GM19240 (cell line): ENCODE results near the gene GDA.
A peak's percentile ranks its signal among the peaks of the same experiment; 100 is the strongest.
"Not testable (repeated sequence)": the region's sequence is repeated elsewhere in the genome, so short reads cannot be mapped to it uniquely, and the experiment has no call there.

Experiments used
- DNase-seq: peaks from one replicate; pipeline ENCODE4 v3.0.0; 2011; ENCODE audit warnings: low spot score; ENCODE audit not compliant: insufficient read length

Gene GDA

DNA sequence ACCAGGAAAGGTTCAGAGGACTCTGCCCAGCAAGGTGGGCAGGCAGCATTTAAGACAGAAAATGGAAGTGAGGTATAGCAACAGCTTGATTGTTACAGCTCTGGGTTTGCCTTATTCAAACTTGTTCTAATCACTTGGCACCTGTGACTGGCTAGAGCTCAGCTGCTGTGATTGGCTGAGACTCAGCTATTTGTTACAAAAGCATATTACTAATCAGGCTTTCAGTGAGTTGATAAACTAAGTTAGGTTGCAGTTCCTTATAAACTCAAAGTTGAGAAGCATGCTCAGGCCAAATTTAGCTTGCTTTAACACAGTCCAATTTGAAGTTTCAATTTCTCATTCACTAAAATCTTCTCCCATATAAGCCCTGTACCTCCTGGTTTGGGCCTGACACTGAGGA lies 56.3 kb downstream of the GDA start:
- no peak for DNase-seq

DNA sequence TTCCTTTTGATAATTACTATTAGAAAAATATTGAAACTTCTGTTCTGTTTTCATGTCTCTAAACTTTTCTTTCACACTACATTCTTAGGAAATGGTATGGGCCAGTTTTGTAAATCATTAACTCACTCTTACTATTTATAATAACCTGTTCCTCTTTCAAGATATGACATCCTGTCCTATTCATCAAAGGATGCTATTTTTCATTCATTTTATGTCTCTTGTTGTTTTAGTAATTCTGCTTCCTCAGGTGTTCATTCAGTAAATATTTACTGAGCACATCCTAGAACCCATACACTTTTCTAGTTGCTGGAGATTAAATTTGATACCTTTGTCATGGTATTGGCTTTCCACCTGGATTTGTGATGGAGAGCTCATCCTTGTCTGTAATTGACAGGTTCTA lies 58.0 kb downstream of the GDA start:
- DNase-seq: no peak

DNA sequence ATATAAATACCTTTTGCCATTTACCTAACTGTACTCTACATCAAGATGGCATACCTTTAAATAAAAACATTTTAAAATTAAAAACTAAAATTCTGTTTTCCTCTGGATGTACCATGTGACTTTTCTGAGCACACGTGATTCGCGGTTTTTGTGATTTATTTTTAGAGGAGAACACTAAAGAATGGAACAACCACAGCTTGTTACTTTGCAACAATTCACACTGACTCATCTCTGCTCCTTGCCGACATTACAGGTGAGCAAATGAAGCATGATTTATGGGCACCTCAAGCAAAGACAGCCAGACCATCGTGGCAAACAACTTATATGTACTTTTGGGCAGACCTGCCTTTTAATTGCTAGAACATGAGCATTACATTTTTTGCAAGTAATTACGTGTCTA lies 61.3 kb downstream of the GDA start:
- DNase-seq: no peak

DNA sequence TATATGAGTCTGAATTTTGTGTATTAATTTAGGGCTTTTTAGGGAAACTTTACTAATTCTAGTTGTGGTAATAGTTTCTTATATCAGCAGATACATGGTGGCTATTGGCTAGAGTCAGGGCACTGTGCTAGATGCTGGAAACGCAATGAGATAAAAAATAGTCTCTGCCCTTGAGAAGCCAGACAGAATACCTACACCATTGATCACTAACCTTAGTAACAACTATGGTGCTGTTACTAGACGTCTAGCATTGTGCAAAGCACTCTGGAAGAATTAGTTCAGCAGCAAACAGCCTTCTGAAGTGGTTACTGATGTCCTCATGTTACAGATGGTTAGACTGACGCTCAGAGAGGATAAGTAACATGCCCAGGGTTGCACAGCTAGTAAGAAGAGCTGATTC lies 61.8 kb downstream of the GDA start:
- no peak for DNase-seq

DNA sequence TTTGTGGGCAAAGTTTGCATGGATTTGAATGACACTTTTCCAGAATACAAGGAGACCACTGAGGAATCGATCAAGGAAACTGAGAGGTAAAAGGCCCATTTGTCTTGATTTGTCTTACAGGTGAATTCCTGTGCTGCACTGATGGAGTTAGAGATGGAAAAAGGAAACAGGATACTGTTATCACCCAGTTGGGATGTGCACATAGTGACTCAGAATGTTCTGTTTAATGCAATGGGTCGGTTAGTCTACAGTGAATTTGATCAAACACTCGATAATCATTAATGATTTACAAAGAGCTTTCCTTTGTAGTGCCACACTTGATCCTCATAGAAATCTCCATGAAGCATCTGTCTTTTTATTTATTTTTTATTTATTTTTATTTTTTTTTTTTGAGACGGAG lies 64.7 kb downstream of the GDA start:
- DNase-seq: no peak

DNA sequence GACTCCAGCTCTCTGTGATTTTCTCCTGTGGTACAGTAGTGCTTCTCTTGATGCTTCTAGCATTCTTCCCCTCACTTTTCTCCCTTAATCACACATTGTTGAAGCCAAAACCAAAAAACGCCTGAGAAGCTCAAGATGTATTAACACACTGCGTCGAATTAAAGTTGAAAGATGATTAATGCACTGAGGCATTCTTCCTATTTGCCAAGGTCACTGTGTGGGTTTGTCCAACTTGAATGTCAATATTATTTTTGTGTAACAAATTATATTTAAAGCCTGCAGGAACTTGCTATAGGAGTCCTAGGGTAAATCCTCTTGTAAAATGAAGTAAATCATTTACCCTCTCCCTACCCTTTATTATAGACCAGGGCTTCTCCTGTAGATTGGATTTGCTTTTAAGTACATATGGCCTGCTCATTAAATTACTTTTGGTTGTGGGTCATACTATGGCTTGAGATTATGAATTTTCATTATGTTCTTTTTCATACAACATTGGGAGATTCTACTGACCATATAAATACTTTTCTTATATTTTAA lies 68.1 kb downstream of the GDA start:
- no peak for DNase-seq

DNA sequence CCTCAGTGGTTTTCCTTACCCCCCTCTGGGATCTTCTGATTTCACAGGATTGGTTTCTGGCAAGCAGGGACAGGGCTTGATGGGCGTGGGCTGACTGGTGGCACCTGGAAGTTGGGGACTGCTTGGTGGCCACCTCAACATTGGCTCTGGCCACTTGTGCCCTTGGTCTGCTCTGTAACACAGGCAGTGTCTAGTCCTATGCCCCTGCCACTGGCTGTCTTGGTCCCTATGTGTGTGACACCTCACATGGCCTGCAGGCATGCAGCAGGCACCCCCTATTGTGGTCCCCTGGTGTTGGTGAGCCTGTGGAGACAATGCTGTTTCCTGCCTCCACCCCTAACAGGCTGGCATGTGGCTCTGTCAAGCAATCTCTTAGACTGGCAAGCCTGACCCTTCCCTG lies 71.3 kb downstream of the GDA start:
- no peak for DNase-seq

DNA sequence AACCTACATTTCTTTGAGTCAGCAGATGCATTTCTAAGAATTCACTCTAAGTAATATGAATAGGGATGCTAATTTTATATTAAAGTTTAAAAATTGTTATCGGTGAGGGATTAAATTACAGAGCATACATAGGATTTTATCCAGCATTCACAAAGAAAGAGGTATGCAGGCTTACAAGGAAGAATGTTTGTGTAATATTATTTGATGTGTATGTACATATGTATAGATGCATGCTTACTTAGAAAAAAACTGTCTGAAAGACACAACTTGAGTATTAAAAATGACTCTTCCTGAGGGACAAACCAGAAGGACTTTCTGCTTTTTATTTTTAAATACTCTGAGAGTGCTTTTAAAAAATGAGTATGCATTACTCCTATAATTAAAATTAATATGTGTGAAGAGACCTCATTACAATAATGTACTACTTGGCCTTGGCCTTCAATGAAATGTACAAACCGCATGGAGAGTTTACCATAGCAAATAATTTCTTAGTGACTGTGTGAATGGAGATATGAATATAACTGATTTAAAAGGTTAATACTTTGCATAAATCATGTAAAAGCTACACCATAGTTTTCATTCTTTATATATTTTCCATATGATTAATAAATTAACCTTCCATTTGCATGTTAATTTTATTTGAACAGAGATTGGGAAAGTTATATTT lies 77.0 kb downstream of the GDA start:
- DNase-seq: no peak

DNA sequence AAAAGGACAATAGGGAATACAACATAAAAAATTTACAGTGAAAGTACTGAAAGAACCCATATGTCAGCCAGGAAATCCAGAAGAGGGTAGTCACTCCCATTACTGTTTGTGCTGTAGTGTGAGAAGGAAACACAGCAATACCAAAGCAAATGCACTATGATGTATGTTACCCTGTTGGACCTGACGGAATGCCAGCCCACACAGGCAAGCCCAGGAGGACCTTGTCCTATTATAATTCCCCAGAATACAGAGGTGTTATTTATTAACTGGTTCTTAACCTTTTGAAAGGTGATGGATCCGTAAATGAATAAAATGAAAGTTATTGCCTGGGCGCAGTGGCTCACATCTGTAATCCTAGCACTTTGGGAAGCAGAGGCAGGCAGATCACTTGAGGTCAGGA lies 79.0 kb downstream of the GDA start:
- DNase-seq: no peak

DNA sequence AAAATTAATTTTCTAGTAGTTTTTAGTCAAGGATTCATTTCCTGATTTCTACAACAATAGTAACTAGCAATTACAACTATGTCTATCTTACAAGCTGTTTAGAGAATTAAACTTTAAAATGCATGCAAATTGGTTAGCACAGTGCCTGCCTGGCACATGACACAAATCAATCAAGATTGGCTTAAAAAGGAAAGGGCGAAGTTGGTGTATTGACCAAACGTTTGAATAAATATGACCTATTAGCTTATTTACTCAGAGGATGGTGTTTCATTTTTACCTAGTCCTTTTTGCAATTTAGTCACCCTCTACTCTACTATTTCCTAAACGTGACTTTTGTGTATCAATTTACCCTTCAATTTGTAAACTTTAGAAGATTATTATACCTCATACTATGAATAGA lies 83.5 kb downstream of the GDA start:
- DNase-seq: no peak

DNA sequence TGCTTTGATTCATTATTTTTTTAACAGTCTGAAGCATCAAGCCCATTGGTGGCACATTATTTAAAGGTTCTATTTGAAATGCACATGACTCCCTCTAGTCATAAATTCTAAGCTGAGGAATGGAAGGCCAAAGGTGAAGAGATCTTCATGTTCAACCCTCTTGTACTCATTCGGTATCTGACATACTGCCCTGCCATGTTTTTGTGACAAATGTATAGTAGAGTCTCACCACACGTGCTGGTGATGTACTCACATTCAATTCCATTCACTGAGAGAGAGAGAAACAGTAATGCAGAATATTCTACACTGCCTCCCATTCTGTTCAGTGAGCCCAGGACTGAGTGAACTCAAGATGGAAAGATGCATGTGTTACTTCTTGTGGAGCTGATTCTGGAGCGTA lies 98.3 kb downstream of the GDA start:
- DNase-seq: no peak

DNA sequence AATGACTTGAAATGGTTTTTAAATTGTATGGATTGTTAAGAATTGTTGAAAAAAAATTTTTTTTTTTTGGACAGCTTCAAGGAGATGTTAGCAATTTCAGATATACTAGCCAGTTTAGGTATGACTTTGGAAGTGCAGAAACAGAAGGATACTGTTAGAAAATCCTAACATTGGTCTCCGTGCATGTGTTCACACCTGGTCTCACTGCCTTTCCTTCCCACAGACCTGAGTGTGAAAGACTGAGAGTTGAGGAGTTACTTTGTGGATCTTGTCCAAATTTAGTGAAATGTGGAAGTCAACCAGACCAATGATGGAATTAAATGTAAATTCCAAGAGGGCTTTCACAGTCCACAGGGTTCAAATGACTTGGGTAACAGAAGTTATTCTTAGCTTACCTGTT lies 102.3 kb downstream of the GDA start:
- no peak for DNase-seq

DNA sequence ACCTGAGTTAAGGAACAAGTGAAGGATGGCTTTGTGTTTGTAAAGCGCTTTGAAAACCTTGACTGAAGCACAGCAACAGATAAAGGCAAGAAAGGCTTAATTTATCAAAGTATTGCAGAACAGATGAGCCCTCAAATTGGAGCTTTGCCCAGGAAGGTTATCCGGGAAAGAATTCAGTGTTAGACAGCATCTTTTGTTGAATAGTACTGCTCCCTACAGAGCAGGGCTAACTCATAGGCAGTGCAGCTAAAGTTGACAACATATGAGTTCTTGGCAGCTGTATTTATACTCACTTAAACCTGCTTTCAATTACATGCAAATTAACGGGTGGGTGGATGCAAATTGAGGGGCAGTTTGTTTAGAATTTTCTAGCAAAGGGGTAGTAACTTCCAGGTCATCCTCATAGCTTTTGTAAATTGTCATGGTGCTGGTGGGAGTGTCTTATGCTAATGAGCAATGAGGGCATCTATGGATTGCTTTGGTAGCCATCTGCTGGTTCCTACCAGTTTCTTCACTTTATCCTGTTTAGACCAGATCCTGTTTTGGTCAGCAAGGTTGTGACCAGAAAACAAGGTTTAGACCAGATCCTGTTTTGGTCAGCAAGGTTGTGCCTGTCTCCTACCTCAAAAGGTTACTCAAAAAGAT lies 105.8 kb downstream of the GDA start:
- no peak for DNase-seq

DNA sequence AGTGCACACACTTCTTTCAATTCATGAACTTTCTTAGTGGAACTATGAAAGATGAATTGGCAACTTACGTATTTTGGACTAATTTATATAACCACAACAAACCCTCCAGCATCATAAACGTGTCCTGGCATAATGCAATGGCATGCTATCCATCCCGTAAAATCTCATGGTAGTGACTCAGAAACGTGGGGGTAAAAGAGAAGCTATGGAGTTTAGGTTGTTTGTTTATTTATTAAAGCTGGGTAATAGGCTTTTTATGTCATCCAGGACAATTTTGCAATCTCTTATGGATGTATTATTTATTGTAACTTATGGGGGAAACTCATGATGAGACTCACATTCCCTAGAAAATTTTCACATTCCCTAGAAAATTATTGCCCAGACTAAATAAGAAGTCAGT lies 106.3 kb downstream of the GDA start:
- no peak for DNase-seq

DNA sequence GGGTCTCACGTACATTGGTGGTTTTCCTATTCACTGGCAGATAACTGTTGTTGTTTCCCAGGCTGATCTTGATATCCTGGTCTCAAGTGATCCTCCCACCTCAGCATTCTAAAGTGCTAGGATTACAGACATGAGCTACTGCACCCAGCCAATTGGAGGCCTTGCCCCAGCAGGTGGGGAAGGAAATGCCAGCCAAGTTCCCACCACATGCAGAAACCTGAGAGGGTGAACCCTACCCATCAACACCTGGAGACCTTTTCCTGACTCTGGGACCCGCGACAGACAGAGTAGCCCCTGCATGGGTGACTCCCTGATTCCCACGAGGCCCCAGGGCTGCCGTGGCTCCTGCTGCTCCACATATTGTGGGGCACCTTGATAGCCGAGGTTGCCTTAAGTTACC lies 107.7 kb downstream of the GDA start:
- no peak for DNase-seq

DNA sequence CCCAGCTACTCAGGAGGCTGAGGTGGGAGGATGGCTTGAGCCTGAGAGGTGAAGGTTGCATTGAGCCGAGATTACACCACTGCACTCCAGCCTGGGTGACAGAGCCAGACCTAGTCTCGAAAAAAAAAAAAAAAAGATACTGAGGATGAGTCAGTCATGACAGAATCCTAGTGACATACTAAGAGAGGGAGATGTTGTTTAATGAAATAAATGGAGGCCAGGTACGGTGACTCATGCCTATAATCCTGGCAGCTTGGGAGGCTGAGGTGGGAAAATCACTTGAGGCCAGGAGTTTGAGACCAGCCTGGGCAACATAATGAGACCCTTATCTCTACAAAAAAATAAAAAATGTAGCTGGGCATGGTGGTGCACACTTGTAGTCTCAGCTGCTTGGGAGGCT lies 108.6 kb downstream of the GDA start:
- DNase-seq: no peak

DNA sequence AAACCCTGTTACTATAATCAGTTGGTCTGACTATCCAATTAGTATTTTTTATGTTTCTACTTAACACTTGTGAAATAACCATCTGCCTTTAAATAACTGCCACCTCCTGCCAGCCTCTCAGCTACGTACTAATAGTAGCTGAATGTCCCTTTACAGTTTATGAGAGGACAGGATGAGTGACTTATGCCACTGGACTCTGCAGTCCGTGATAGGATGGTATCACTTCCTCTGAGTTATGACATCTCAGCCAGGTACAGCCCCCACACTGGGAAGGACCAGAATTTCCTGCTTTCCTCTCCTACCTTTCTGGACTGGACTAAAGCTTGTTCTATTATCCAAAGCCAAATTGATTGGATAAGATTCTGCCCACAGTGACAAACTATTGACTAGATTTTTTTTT lies 112.8 kb downstream of the GDA start:
- no peak for DNase-seq

DNA sequence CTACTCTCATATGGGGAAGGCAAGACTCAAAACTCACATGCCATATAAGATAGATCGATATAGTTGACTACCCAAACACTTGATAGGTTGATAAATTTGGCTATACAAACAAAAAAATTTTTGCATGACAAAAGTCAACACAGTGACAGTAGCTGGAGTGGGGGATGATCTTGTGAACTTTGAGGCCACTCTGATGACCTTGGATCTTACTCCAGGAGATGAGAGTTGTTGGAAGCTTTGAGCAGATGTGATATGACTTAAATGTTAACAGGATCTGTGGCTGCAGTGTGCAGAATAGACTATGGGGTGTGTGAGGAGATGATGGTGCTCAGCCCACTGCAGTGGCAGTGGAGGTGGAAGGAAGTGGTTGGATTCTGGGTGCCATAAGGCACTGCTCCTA lies 114.3 kb downstream of the GDA start:
- no peak for DNase-seq

DNA sequence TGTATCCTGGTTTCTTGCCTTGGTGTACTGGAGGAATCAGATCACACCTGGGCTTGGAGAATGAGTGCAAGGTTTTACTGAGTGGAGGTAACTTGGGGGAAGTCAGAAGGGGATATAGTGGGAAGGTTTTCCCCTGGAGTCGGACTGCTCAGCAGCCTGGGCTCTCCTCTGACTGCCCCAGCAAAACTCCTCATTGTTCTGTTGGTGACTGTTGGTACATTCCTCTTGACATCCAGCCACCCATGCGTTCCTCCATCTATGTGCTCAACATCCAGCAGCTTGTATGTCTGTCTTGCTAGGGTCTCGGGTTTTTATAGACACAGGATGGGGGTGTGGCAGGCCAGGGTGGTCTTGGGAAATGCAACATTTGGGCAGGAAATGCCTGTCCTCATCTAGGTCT lies 119.7 kb downstream of the GDA start:
- DNase-seq: no peak

DNA sequence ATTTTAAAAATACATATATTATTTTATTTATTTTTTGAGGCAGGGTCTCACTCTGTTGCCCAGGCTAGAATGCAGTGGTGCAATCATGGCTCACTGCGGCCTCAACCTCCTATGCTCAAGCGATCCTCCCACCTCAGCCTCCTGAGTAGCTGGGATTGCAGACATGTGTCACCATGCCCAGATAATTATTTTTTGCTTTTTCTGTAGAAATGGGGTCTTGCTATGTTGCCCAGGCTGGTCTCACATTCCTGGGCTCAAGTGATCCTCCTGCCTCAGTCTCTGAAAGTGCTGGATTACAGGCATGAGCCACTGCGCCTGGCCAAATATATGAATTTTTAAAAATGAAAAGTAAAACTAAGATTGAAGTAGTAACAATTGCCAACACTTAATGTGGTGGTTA lies 121.1 kb downstream of the GDA start:
- DNase-seq: not testable (repeated sequence)

DNA sequence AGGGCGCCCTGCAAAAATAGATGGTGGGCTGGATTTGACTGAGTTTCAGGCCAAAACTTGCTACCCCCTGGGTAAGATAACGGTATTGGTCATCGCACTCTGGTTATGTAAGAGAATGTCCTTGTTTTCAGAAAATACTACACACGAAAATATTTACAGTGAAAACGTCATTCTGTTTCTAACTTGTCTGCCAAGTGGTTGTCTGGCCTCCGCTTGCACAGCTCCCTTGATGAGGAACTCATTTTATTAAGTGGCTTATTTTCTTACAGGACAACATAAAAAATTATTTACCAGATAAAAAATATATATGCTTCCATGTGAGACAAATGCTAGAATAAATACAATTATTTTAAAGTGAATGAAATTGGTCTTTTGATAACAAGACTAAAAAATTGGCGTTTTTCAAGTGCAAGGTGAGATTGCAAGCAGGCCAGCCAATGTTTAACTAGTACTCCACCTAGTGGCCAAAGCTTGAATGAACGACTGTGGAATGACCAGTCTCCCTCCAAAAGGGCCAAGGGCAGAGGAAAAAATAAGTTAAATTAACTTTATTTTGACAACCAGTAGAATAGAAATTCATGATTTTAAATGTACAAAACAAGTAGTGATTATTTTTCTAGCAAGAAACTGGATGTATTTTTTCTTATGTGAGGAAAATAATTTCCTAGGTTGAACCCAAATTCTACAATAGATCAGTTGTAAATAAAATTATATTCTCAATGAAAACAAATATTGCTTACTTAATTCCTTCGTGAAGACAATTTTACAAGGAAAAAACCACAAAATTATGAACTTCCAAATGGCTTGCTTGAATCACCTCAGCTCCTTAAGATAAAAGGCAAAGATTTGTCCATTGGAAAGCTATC lies 122.6 kb downstream of the GDA start:
- peak; percentile 57 for DNase-seq

DNA sequence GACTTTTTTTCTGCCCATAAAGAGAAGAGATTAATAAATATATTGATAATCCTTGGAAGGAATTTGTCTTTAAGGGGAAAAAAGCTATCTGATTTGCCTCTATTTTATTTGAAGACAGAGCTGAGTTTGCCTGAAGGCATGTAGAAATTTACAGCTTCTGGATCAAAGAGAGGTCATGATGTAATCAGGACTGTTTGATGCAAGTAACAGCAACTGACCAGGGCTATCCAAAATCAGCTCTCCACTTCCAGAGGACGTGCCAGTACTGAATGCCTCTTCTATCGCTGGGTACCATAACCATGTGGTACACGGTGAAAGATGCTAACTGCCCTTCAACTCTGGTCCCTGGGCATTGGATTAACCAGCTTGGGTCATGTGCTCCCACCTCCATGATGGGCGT lies 125.2 kb downstream of the GDA start:
- no peak for DNase-seq
